Right atrium auricular region (tissue), 2 donors: ENCODE measurements around the gene RALGAPB. TPM values are rescaled to one million over a fixed set of nuclear protein-coding genes. Genes with fewer than 3 reads are reported as not detected.

Source experiments
- DNase-seq: peaks from one replicate; pipeline ENCODE4 v3.0.0-alpha.2; 2019; ENCODE audit warnings: low spot score
- H3K27ac ChIP-seq, 2 donors: fragments of 200-600 bp; sonication (generic); 1 replicate in 1 of 2; 2 replicates in 1 of 2; pipeline ENCODE4 v1.5.1; 2016 to 2019
- H3K27me3 ChIP-seq, 2 donors: fragments of 200-600 bp; sonication (generic); one replicate each; pipeline versions ENCODE4 v1.5.1 to v1.6.0; 2017 to 2019
- H3K36me3 ChIP-seq: fragments of 200-600 bp; sonication (generic); one replicate; pipeline ENCODE4 v1.5.1; 2016
- H3K4me1 ChIP-seq, 2 donors: fragments of 200-600 bp; sonication (generic); one replicate each; pipeline versions ENCODE4 v1.5.1 to v1.6.0; 2017 to 2019
- H3K4me3 ChIP-seq, 2 donors: fragments of 200-600 bp; sonication (generic); 1 replicate in 1 of 2; 2 replicates in 1 of 2; pipeline ENCODE4 v1.5.1; 2017 to 2019; ENCODE audit warnings: mild to moderate bottlenecking in 1 of 2, moderate library complexity in 1 of 2
- H3K9me3 ChIP-seq, 2 donors: fragments of 200-600 bp; sonication (generic); one replicate each; pipeline ENCODE4 v1.5.1; 2019
- total RNA-seq, 2 donors: library from RNA; depleted of rRNA; stranded (reverse); fragments of >200 nt; gene quantifications; one replicate each; pipeline ENCODE4 v1.1.0, GENCODE V29; 2016
- TF ChIP-seq, protein P1 (sequence below), 2 donors: fragments of 200-600 bp; sonication (generic); IDR thresholded peaks; one replicate each; pipeline ENCODE4 v1.5.1; 2019; ENCODE audit warnings: antibody characterized with exemption in 2 of 2

Gene RALGAPB
- total RNA-seq, 2 donors from 2014 or later, result 24.6 to 24.8 TPM

GRCh38 chr20:38564680-38565079 lies 92.0 kb downstream of the RALGAPB start:
- H3K4me1 ChIP-seq, result no peaks in the 10 kb centered on the region
- H3K9me3 ChIP-seq, result no peaks in the 10 kb centered on the region
- peaks cover 67% of the 10 kb centered on the region for H3K36me3 ChIP-seq
- no peak overlapping the region for H3K4me3 ChIP-seq
- H3K27me3 ChIP-seq, result no peaks in the 10 kb centered on the region
- TF ChIP-seq, protein P1, sequence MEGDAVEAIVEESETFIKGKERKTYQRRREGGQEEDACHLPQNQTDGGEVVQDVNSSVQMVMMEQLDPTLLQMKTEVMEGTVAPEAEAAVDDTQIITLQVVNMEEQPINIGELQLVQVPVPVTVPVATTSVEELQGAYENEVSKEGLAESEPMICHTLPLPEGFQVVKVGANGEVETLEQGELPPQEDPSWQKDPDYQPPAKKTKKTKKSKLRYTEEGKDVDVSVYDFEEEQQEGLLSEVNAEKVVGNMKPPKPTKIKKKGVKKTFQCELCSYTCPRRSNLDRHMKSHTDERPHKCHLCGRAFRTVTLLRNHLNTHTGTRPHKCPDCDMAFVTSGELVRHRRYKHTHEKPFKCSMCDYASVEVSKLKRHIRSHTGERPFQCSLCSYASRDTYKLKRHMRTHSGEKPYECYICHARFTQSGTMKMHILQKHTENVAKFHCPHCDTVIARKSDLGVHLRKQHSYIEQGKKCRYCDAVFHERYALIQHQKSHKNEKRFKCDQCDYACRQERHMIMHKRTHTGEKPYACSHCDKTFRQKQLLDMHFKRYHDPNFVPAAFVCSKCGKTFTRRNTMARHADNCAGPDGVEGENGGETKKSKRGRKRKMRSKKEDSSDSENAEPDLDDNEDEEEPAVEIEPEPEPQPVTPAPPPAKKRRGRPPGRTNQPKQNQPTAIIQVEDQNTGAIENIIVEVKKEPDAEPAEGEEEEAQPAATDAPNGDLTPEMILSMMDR (IDR thresholded peaks at IDR 0.05), result no peak
- no peak overlapping the region for H3K27ac ChIP-seq
- DNase-seq, result no peak

- Histone ChIP-seq H3K9me3 (no peaks in the 10 kb centered on the region), H3K36me3 (peaks cover 68% of the 10 kb centered on the region), H3K4me3 (no peak overlapping the region), H3K27ac (no peak overlapping the region), H3K4me1 (no peaks in the 10 kb centered on the region), H3K27me3 (no peaks in the 10 kb centered on the region)
- no peak for DNase-seq
- TF ChIP-seq, protein P1 (IDR thresholded peaks at IDR 0.05), result no peak
Measured at GRCh38 chr20:38566036-38566598, 93.5 kb downstream of the RALGAPB start.

DNA sequence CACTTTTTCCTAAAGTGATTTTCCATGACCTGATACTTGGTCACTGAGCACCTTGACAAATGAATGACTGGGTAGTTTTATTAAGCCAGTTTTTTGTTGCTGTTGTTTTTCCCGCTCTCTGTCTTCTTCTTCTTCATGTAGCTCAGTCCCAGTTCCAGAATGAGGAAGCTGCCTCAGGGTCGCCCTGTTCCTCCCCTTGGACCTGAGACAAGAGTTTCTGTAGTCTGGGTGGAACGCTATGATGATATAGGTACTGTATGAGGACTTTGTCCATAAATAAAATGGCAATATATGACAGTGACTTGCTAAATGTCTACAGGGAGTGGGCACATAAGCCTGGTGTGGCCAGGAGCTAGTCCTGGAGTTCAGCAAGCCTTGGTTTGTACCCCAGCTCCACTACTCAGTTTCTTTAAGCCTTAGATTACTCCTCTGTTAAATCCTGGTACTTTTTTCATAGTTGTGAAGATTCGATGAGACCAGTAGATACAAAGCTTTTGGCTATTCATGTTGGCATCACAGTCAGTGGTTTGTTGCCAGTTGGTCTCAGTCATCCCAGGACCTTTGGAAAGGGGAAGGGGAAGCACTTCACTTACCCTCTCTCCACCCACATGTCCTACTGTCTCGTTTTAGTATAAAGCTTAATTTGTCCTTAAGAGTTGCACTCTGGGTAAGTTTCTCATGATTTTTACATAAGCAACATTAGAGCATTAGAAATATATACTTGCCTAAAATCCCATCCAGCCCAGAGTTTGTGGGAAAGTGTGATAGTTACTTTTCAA lies 97.3 kb downstream of the RALGAPB start:
- H3K4me3 ChIP-seq, result no peak overlapping the region
- TF ChIP-seq, protein P1 (IDR thresholded peaks at IDR 0.05), result no peak
- no peaks in the 10 kb centered on the region for H3K27me3 ChIP-seq
- H3K4me1 ChIP-seq, result no peaks in the 10 kb centered on the region
- peaks cover 70% of the 10 kb centered on the region for H3K36me3 ChIP-seq
- H3K27ac ChIP-seq, result no peak overlapping the region
- DNase-seq, result no peak
- H3K9me3 ChIP-seq, result no peaks in the 10 kb centered on the region

GRCh38 chr20:38573413-38573812 lies 100.8 kb downstream of the RALGAPB start:
- peaks cover 52% of the 10 kb centered on the region for H3K36me3 ChIP-seq
- no peak overlapping the region for H3K4me3 ChIP-seq
- H3K27ac ChIP-seq, result no peak overlapping the region
- no peaks in the 10 kb centered on the region for H3K27me3 ChIP-seq
- no peaks in the 10 kb centered on the region for H3K9me3 ChIP-seq
- no peaks in the 10 kb centered on the region for H3K4me1 ChIP-seq
- DNase-seq, result no peak
- TF ChIP-seq, protein P1 (IDR thresholded peaks at IDR 0.05), result no peak

GRCh38 chr20:38579219-38579910 lies 106.7 kb downstream of the RALGAPB start:
- Histone ChIP-seq H3K36me3 (peaks cover 20% of the 10 kb centered on the region), H3K27ac (no peak overlapping the region), H3K9me3 (no peaks in the 10 kb centered on the region), H3K4me1 (peaks cover 0 to 27% of the 10 kb centered on the region in 2 donors), H3K4me3 (no peak overlapping the region), H3K27me3 (no peaks in the 10 kb centered on the region)
- TF ChIP-seq, protein P1 (IDR thresholded peaks at IDR 0.05), result no peak
- DNase-seq, result no peak
